ENCODE data around the gene CCDC141. TPM values are rescaled to one million over a fixed set of nuclear protein-coding genes. Genes with fewer than 3 reads are reported as not detected.

The CCDC141 gene
- total RNA-seq, 3 donors from 2014 or later = 1.3 to 11.7 (median 2.2) TPM

- Histone ChIP-seq H3K27me3 (no peaks in the 10 kb centered on the region), H3K4me1 (no peaks in the 10 kb centered on the region), H3K9me3 (no peaks in the 10 kb centered on the region), H3K4me3 (no peak overlapping the region), H3K27ac (no peak overlapping the region), H3K36me3 (no peaks in the 10 kb centered on the region)
- TF ChIP-seq, protein P1, sequence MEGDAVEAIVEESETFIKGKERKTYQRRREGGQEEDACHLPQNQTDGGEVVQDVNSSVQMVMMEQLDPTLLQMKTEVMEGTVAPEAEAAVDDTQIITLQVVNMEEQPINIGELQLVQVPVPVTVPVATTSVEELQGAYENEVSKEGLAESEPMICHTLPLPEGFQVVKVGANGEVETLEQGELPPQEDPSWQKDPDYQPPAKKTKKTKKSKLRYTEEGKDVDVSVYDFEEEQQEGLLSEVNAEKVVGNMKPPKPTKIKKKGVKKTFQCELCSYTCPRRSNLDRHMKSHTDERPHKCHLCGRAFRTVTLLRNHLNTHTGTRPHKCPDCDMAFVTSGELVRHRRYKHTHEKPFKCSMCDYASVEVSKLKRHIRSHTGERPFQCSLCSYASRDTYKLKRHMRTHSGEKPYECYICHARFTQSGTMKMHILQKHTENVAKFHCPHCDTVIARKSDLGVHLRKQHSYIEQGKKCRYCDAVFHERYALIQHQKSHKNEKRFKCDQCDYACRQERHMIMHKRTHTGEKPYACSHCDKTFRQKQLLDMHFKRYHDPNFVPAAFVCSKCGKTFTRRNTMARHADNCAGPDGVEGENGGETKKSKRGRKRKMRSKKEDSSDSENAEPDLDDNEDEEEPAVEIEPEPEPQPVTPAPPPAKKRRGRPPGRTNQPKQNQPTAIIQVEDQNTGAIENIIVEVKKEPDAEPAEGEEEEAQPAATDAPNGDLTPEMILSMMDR (IDR thresholded peaks at IDR 0.05) = no peak
- TF ChIP-seq POLR2AphosphoS5 (IDR thresholded peaks at IDR 0.05) (no peak), POLR2A (IDR thresholded peaks at IDR 0.05) (no peak)
- intact Hi-C loops (cut with DNase I; ENCODE audit: low total_unique reads) = no loop called here
- DNase-seq (ENCODE audit: low spot score in 2 of 2) = no peak
Observed at GRCh38 chr2:178827739-178828485, 222.0 kb downstream of the CCDC141 start.

DNA sequence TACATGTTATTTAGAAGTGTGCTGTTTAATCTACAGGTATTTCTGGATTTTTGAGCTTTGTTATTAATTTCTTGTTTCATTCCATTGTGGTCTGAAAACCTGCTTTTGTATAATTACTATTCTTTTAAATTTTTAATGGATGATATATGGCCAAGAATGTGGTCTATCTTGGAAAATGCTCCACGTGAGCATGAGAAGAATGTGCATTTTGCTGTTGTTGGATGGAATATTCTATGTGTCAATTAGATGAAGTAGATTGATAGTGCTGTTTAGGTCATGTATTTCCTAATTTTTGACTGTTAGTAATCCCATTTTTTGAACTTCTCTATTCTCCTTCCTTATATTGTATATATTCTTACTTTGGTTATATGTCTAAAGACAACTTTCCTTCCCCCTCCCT is 222.8 kb downstream of the CCDC141 start:
- intact Hi-C loops (cut with DNase I; ENCODE audit: low total_unique reads) = no loop called here
- TF ChIP-seq POLR2A (IDR thresholded peaks at IDR 0.05) (no peak), POLR2AphosphoS5 (IDR thresholded peaks at IDR 0.05) (no peak)
- TF ChIP-seq, protein P1 (IDR thresholded peaks at IDR 0.05) = no peak
- Histone ChIP-seq H3K4me1 (no peaks in the 10 kb centered on the region), H3K27ac (no peak overlapping the region), H3K36me3 (no peaks in the 10 kb centered on the region), H3K27me3 (no peaks in the 10 kb centered on the region), H3K4me3 (no peak overlapping the region), H3K9me3 (no peaks in the 10 kb centered on the region)
- DNase-seq (ENCODE audit: low spot score in 2 of 2) = no peak

DNA sequence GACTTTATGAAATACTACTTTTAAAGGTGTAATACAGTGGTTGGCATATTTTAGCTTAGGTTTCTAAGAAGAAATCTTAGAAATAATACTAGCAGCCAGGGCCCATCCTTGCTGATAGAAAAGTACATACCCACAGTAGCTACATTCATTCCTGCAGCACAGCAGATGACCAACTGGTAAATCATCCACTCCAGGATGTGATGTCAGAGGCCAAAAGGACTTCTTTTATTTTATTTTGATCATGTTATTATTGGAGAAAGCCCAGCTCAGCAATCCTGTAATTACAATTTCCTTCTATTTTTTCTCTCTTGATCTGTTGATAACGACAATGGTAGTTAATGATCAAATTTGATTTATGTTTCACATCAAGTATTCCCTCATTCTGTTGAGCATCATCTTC is 224.8 kb downstream of the CCDC141 start:
- Histone ChIP-seq H3K9me3 (no peaks in the 10 kb centered on the region), H3K27ac (no peak overlapping the region), H3K36me3 (no peaks in the 10 kb centered on the region), H3K27me3 (no peaks in the 10 kb centered on the region), H3K4me3 (no peak overlapping the region), H3K4me1 (no peaks in the 10 kb centered on the region)
- DNase-seq (ENCODE audit: low spot score in 2 of 2) = no peak
- intact Hi-C loops (cut with DNase I; ENCODE audit: low total_unique reads) = no loop called here
- TF ChIP-seq, protein P1 (IDR thresholded peaks at IDR 0.05) = no peak
- TF ChIP-seq POLR2AphosphoS5 (IDR thresholded peaks at IDR 0.05) (no peak), POLR2A (IDR thresholded peaks at IDR 0.05) (no peak)

DNA sequence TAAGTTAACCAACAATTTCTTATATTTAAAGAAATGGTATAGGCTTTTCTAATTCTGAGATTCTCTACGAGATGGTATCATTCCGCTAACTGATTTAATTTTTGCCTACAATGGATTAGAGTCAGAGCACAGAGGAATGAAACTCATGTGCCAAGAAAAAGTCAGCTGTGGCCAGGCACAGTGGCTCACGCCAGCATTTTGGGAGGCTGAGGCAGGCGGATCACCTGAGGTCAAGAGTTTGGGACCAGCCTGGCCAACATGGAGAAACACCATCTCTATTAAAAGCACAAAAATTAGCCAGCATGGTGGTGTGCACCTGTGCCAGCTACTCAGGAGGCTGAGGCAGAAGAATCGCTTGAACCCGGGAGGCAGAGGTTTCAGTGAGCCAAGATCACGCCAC is 225.8 kb downstream of the CCDC141 start:
- Histone ChIP-seq H3K36me3 (no peaks in the 10 kb centered on the region), H3K4me1 (no peaks in the 10 kb centered on the region), H3K4me3 (no peak overlapping the region), H3K27me3 (no peaks in the 10 kb centered on the region), H3K9me3 (no peaks in the 10 kb centered on the region), H3K27ac (no peak overlapping the region)
- no peak for DNase-seq (ENCODE audit: low spot score in 2 of 2)
- intact Hi-C loops (cut with DNase I; ENCODE audit: low total_unique reads) = no loop called here
- TF ChIP-seq, protein P1 (IDR thresholded peaks at IDR 0.05) = no peak
- TF ChIP-seq POLR2A (IDR thresholded peaks at IDR 0.05) = no peak
- TF ChIP-seq POLR2AphosphoS5 (IDR thresholded peaks at IDR 0.05) = no peak

- H3K36me3 ChIP-seq = no peaks in the 10 kb centered on the region
- H3K9me3 ChIP-seq = no peaks in the 10 kb centered on the region
- H3K27me3 ChIP-seq = no peaks in the 10 kb centered on the region
- DNase-seq (ENCODE audit: low spot score in 2 of 2) = no peak
- no peak for TF ChIP-seq POLR2AphosphoS5 (IDR thresholded peaks at IDR 0.05)
- TF ChIP-seq, protein P1 (IDR thresholded peaks at IDR 0.05) = no peak
- TF ChIP-seq POLR2A (IDR thresholded peaks at IDR 0.05) = no peak
- intact Hi-C loops (cut with DNase I; ENCODE audit: low total_unique reads) = no loop called here
- no peak overlapping the region for H3K4me3 ChIP-seq
- H3K27ac ChIP-seq = no peak overlapping the region
- no peaks in the 10 kb centered on the region for H3K4me1 ChIP-seq
Observed at GRCh38 chr2:178819992-178820391, 229.9 kb downstream of the CCDC141 start.

Measured in breast epithelium (tissue), 4 donors.